Daoy (cell line): ENCODE results near the gene PDZD2. TPM values are rescaled to one million over a fixed set of nuclear protein-coding genes. Genes with fewer than 3 reads are reported as not detected.
"Not testable (repeated sequence)": the region's sequence is repeated elsewhere in the genome, so short reads cannot be mapped to it uniquely, and the experiment has no call there.

Experiments
- DNase-seq: peaks from one replicate; pipeline ENCODE4 v3.0.0-alpha.2; 2015; ENCODE audit warnings: low read depth
- total RNA-seq: library from RNA; depleted of rRNA; stranded (reverse); fragments of >200 nt; shearing (Covaris generic); gene quantifications from 2 replicates; pipeline ENCODE4 v1.2.3, GENCODE V29; 2014

The PDZD2 gene
- total RNA-seq, 1 experiment from 2014 or later = 0.91 TPM

DNA sequence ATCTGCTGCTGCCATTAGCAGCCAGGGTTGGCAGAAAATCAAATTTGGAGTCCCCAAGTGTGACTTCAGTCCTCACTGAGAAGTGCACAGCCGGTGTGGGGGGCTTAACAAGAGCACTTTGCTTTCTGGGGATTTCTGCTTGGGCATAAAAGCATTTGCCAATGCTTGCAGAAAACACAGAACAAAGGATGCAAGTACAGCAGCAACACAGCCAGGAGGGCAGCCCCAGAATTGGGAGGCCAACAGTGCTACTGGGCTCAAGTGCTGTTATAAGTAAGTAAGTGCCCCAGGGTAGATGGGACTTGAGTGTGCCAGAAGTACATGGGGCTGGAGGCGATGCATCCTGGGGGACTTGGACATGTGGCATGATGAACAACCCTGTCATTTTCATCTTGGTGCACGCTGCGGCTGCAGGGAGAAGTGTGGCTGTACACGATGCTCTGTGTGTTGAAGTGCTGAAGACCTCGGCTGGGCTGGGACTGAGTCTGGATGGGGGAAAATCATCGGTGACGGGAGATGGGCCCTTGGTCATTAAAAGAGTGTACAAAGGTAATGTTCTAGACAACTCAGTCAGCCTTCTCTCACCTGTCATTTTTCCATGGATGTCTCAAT lies 461.9 kb downstream of the PDZD2 start:
- no peak for DNase-seq

DNA sequence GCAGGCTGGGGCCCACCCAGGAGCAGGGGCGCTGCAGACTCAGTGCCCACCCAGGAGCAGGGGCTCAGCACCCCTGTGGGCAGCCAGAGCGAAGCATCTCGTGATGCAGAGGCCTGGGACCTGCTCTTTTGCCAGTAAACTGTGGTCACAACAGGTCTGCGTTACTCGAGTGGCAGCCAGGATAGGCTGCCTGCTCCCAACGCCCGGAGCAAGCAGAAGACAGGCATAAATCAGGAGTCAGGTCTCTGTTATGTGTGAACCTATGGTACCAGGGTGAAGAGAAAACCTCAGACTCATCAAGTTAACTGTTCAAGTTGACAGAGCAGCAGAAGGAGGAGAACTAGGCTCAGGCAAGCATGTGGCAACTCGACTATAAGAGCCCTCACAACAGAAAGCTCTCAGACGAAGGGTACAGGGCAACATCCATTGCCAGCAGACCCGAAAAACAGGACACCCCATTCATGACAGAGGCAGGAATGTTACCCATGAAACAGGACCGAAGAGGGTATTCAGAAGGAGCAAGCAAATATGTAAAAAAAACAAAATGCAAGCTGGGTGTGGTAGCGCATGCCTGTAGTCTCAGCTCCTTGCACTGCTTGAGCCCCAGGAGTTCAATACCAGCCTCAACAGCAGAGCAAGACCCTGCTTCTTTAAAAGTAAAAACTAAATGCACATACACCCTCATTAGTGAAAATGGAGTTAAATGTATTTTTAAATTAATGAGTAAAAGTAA lies 463.5 kb downstream of the PDZD2 start:
- no peak for DNase-seq

DNA sequence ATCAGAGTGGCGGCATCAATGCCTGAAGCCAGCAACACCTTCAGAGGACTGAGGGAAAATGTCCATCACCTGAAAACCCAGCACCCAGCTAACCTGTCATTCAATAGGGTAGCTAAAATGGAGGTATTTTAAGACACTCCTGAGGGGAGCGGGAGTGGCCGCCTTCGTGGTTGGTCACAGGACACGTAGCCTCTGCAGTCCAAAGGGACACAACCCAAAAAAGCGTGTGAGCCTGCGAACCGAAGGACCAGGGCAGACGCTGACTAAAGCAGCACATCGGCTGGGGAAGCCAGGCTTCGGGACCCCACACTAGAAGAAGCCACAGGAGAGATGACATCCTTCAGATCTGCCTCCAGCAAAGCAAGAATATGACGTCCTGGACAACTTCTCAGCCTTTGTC lies 464.6 kb downstream of the PDZD2 start:
- no peak for DNase-seq

DNA sequence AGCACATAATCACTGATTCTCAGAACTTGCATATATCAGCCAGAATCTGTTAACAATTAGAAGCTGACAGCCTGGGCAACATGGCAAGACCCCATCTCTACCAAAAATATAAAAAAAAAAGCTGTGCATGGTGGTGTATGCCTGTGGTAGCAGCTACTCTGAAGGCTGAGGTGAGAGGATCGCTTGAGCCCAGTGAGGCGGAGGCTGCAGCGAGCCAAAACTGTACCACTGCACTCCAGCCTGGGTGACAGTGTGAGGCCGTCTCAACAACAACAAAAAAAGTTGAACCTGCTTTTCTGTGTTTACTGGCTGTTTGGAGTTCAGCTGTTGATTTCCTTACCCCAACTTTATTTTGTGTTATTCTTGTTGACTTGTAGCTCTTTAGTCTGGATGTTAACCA lies 468.4 kb downstream of the PDZD2 start:
- no peak for DNase-seq

DNA sequence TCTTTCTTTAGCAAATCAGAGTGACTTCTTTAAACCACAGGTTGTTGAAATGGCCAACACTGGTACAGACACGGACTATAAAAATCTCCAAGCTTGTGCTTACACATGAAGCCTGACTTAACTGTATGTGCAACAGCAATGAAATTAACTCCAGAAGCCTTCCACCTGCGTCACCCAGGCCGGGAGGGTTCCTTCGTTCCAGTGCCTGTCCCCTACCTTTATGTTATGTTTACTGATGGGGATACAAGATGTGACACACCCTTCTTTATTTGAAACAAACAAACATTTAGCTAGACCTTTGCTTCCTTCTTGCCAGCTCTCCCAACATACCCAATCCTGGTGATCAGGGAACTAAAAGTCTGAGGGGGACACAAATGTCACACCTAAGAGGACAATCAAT lies 469.2 kb downstream of the PDZD2 start:
- DNase-seq = no peak

DNA sequence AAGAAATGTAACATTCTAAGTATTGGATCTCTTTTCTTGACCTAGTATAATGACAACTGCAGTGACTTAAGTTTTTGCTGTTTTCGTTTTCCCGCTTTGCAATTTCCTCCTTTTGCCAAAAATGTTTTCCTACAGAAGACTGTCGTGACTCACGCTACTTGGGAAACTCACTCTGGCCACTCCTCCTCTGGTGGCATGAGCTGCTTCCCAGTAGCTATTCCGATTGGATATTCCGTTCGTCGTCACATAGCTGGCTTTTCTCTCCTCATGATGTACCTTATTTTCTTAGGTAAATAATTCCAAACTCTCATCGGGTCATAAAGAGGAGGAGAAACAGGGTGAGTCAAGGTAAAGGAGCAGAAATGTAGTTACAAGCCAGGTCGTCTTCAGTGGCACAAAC lies 470.3 kb downstream of the PDZD2 start:
- no peak for DNase-seq

DNA sequence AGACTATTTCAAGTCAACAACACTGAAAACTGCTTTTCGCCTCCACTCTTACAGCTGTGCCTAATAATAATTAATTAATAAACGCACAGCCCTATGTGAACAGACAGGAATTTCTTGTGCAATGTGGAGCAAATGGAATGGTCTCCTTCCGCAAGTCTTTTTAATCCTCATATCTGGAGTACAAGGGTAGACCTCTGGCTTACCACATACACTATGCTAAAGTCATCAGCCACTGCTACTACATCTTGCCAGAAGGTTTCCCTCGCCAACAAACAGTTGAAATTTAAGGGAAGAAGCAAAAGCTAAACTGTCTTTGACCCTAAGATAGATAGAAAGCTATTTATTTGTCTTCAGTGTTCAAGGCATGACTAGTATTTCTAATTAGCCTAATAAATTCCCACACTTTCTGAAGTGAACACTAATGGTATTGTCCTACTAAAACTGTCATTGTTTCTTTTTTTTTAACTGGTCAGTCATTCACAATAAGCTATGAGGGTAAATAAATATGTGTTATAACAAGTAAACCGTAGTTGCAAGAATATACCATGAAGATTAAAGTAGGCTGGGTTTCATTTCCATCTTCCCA lies 471.3 kb downstream of the PDZD2 start:
- DNase-seq = no peak

DNA sequence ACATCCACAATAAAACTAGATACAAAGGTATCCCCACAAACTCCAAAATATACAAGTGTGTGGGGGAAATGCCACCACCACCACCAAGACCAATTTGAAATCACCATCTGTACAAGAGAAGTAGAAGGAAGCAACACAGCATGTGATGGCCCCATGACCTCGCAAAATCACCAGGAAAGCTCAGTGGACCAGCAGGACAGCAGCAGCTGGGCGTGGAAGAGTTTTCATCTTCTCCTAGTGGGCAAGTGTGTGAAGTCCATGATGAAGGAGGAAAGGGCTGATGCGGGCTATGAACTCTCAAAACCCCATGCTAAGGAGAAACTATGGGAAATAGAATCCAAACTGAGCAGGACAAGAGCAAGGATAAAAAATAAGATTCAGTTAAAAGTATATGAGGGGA lies 477.1 kb downstream of the PDZD2 start:
- no peak for DNase-seq

DNA sequence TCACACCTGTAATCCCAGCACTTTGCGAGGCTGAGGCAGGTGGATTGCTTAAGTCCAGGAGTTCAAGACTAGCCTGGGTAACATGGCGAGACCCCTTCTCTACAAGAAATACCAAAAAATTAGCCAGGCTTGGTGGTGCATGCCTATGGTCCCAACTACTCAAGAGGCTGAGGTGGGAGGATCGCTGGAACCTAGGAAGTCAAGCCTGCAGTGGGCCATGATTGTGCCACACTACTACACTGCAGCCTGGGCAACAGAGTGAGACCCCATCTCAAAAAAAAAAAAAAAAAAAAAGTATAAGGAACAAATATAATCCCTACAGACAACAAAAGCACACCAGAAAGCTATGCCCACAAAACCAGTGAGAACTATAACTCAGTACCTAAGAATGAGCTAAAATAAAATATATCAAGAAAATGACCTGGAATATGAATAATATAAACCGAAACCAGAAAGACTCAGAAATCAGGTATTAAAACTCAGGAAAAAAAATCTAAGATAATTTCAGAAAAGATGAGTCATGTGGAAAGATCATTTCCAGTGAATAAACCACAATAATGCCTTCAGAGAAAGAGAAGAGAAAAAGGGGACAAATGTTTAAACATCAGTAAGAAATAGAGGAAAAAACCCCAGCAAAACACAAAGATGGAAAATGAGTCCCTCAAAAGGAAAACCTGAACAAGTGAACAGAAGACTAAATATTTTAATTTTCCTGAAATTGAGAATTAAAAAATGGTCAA lies 477.8 kb downstream of the PDZD2 start:
- no peak for DNase-seq

DNA sequence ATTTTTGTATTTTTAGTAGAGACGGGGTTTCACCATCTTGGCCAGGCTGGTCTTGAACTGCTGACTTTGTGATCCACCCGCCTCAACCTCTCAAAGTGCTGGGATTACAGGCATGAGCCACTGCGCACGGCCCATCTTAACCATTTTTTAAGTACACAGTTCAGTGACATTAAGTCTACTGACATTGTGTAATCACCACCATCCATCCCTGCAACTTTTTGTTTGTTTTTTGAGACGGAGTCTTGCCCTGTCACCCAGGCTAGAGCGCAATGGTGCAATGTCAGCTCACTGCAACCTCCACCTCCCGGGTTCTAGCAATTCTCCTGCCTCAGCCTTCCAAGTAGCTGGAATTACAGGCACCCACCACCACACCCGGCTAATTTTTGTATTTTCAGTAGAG lies 480.0 kb downstream of the PDZD2 start:
- DNase-seq = not testable (repeated sequence)

DNA sequence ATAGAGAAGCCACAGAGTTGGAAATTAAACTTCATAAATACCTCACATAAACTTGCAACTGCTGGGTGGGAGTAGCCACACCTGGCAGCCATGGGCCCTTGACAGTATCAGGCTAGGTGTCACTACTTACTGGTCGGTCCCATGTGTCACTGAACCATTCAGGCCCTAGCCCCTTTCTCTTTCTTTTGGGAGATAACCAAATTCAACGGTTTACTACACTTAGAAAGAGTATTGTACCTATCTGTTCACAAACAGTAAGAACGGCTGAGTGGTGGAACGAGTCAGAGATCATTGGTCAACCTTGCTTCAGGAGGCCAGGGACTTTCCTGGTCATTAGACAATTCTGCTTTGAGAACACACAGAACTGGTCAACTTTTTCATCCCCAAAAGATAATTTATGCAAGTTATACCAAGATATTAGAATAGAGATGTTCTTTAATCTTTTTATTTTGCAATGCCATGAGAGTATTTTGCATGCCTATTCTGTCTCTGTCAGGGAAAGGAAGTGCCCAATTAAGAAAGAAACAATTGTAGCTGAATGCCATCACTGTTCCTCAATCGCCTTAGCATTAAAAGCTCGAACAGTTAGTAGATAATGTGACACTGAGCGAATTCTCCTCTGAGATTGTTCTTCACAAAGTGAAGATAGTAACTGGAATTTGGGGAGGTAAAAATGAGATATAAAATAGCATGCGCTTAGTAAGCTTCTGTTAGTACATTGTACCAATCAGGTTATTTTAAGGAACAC lies 484.3 kb downstream of the PDZD2 start:
- no peak for DNase-seq

DNA sequence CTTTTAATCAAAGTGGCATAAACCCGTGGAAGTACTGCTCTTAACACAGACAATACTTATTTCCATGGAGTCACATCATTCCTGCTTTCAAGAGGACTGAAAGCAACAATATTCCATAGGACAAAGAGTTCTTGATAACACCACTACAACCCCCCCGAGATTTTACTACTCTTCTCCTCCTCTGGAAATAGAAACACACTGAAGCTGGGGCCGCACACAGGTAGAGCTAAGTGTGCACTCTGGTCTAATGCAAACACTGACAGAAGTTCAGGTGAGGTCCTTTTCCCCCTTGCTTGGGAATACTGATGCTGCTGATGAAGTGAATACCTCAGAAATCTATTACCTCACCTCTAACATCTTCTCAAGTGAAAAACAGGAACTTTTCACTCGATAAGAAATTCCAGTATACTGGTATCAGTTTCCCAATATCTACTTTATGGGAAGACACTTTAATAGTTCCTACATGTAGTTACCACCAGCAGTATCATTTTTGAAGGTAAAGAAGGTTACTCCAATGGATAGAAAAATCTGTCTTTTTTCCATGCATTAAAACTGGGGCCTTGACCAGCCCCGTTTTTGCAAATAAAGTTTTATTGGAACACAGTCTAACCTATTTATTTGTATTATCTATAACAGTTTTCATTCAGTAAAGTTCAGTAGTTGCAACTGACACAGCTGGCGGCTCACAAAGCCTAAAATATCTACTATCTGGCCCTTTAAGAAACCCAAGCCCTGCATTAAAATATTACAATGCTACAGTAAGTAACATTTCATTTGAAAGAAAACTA lies 485.2 kb downstream of the PDZD2 start:
- DNase-seq = no peak

DNA sequence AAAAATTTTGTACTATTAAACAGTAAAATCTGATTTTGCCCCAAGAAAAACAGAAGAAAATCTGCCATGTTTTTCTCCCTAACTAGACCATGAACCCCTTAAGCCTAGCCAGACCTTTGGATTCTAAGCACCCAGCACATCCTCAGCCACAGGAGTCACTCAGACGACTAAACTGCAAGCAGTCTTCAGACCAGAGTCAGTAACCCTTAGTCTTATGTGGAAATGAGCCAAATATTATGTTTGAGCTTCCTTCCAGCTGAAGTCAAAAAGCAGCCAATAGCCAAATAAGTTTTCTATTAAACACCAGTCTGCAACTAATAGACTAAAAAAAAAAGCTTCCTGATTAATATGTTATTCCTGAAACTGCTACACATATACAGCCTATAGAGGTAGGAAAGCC lies 487.8 kb downstream of the PDZD2 start:
- DNase-seq = no peak

DNA sequence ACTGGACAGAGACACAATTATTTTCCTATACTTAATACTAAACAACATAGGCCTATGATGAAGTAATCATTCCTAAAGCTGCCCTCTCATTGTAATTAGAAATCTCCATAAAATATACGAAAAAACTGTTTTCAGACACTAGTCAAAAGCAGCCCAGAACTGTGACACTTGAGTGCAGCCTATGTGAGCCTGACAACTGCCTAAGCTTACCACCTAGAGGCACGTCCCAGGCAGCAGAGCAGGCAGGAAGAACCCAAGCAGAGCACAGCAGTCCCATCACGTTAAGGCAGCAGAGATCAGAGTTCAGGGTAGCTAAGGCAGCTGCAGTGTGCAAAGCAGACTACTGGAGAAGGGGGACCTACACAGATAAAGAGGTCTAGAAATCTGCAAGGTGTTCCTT lies 488.8 kb downstream of the PDZD2 start:
- DNase-seq = no peak

DNA sequence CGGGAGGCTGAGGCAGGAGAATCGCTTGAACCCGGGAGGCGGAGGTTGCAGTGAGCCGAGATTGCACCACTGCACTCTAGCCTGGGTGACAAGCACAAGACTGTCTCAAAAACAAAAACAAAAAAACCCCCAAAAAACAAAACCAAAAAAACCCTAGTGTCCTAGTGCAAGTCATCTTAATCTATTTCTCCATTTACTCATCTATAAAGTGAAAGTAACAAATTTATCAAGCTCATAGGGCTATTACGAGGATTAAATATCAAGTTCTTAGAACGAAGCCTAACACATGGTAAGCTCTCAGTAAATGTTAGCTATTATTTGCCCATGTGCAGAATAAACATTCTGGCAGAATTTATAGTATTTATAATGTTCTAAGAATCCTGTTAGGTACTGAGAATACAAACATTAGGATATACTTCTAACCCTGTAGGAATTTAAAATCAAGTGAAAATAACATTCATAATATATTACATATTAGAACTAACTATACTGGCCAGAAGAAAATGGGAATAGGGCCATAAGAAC lies 490.2 kb downstream of the PDZD2 start:
- DNase-seq = no peak

DNA sequence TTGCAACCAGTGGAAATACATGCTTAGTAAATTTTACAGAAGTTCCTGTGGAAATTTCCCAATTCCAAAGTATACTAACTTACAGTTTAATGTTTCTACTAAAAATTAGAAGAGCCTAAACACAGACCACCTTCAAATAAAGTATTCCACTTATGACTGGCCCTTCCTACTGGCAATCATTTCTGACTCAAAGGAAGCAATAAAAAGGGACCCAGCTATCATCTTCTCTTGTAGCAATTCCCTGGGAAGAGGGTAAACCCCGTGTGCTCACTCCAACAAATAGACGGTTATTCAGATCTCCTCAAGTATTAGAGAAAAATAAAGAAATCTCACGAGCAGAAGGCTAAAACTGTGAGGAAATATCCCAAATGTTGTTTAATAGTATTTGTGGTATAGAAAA lies 491.9 kb downstream of the PDZD2 start:
- no peak for DNase-seq

DNA sequence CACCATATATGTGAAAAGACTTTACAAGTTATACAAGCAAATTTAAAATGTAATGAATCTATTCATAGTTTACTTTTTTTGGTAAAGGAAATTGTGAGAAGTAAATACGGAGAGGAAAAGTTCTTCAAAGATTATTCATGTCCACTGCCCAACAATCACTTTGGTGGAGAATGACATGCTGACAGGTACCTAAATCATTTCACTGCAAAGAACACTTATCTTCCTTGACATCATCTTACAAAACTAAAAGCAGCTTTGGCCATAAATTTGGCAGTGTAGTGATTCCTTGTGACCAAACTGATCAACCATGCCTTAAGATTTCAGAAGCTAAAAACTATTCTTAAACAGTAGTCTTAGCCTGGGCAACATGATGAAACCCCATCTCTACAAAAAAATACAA lies 492.7 kb downstream of the PDZD2 start:
- no peak for DNase-seq

DNA sequence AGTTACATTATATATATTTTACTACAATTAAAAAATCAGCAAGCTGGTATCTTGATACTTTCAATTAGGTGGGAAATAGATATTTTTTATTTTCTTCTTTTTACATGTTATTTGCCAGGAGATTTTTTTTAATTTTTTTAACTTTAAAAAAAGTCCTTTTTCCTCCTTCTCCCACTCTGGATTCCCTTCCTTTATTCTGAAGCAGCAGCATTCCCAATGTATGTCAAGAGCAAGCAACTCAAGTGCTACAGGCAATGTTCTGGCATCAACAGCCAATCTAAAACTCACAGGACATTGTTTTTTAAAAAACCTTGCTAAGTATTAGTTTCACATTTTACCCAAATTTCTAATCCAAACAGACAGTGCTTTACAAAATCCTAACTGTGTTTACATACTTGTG lies 493.8 kb downstream of the PDZD2 start:
- no peak for DNase-seq

DNA sequence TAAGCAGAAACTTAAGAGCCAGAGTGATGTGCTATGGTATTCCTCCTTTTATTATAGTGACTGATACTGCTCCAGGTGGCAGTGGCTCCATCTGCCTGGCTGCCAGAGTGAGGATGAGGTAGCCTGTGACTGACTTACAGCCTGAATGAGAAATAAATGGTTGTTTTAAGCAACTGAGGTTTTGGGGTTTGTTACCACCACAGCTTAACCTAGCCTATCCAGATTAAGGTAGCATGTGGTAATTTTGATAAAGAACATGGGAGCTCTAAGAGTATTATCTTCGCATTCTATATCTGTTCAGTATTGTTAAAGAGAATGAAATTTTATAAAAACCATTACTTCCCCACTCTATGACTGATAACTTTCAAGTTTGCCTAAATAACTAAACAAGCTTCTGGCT lies 496.2 kb downstream of the PDZD2 start:
- no peak for DNase-seq

DNA sequence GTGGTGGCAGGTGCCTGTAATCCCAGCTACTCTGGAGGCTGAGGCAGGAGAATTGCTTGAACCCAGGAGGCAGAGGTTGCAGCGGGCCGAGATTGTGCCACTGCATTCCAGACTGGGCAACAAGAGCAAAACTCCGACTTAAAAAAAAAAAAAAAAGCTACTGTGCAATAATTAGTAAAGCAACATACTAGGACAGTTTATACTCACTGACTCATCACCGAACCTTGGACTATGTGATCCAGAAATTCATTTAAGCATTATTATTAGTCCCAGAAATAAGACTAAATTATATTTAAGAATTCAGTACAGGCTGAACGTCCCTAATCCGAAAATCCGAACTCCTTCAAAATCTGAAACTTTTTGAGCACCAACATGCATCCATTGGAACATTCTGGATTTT lies 497.4 kb downstream of the PDZD2 start:
- no peak for DNase-seq
